Right cardiac atrium (tissue), 5 donors: ENCODE measurements around the gene IGSF21. TPM values are rescaled to one million over a fixed set of nuclear protein-coding genes. Genes with fewer than 3 reads are reported as not detected.
A peak's percentile ranks its signal among the peaks of the same experiment; 100 is the strongest.

Experiments used
- ATAC-seq, 2 donors: fragments of 200-7000 bp; cut with Tn5 transposase; one replicate each; pipeline versions ENCODE4 v1.8.0 to v1.9.1; 2020; ENCODE audit warnings: moderate library complexity in 2 of 2, mild to moderate bottlenecking in 1 of 2
- DNase-seq, 3 donors: peaks; one replicate each; pipeline ENCODE4 v3.0.0-alpha.2; 2020
- H3K27ac ChIP-seq: one replicate; pipeline ENCODE4 v1.5.1; 2013; ENCODE audit warnings: mild to moderate bottlenecking, low read length, control low read depth, moderate library complexity
- H3K27me3 ChIP-seq: one replicate; pipeline ENCODE4 v1.6.1; 2013; ENCODE audit not compliant: control insufficient read depth, insufficient read depth
- H3K4me1 ChIP-seq: one replicate; pipeline ENCODE4 v1.6.1; 2013; ENCODE audit warnings: low read length; ENCODE audit not compliant: control insufficient read depth, insufficient read depth
- H3K4me3 ChIP-seq: one replicate; pipeline ENCODE4 v1.5.1; 2013; ENCODE audit warnings: low read length, control low read depth
- H3K9me3 ChIP-seq: one replicate; pipeline ENCODE4 v1.6.1; 2013; ENCODE audit warnings: low read length; ENCODE audit not compliant: control insufficient read depth
- WGBS: extraction: QIAGEN DNeasy Blood & Tissue Kit; methylation state at CpG from one replicate; pipeline ENCODE4 v1.1.7; 2013; 5-methylcytosine and 5-hydroxymethylcytosine counted together
- intact Hi-C, 4 donors: fragments of 100-400 bp; cut with DNase I; formaldehyde crosslinking; loops; one replicate each; pipeline versions ENCODE4 v1.11.0 to v1.14.0; 2022 to 2023
- polyA plus RNA-seq: library from polyadenylated mRNA; stranded (reverse); fragments of 200-250 nt; gene quantifications from one replicate; pipeline ENCODE4 v1.2.3, GENCODE V29; 2013
- total RNA-seq, 4 donors: library from RNA; stranded (reverse); fragmentation: NEBNext Ultra II Directional; extraction: Animal tissue kit (Norgen Biotek cat#: 25700); gene quantifications; one replicate each; pipeline ENCODE4 v1.2.1, GENCODE V29; 2021
- donor health status: healthy with polysubstance abuse.
- donor health status: DM: no; HTN: yes; CAD: no.
- donor health status: DM: no; HTN: no; CAD: no.
- donor health status: DM: no; HTN: yes; CAD: no; lungs with severe emphysema.
- donor health status: DM: yes; HTN: yes; CAD: no.

Gene IGSF21
- total and polyA plus RNA-seq, 5 donors, result 0.52 to 3.1 (median 1.7) TPM

DNA sequence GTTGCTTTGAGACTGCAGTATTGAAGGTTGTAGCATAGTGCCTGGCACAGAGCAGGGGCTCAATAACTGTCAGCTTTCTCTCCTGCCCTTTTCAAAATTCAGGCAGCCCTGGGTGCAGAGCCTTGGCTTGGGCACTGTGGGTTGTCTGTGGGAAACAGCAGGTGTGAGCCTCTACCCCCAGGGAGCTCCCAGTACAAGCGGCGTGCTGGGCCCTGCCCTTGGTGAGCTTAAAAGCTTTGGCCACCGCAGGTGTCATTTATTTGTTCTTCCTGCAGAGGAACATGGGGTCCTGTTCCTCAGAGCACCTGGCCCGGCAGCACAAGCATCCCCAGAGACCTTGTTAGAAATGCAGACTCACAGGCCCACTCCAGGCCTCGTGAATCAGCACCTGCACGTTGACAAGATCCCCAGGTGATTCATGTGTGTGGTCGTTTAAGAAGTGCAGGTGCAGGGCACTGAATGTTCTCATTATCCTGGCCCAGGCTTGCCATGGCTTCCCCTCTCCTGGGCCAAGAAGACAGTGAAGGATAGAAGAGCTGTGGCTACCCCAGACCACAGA is 29.9 kb upstream of the IGSF21 start:
- no peak overlapping the region for H3K4me3 ChIP-seq
- no peak overlapping the region for H3K27ac ChIP-seq
- H3K27me3 ChIP-seq, result no peaks in the 10 kb centered on the region
- no peaks in the 10 kb centered on the region for H3K9me3 ChIP-seq
- no peaks in the 10 kb centered on the region for H3K4me1 ChIP-seq
- intact Hi-C loops, result no loop called here
- WGBS, result 61% methylated on average over 7 of the region's 7 CpGs
- ATAC-seq (no peak), DNase-seq (no peak)

DNA sequence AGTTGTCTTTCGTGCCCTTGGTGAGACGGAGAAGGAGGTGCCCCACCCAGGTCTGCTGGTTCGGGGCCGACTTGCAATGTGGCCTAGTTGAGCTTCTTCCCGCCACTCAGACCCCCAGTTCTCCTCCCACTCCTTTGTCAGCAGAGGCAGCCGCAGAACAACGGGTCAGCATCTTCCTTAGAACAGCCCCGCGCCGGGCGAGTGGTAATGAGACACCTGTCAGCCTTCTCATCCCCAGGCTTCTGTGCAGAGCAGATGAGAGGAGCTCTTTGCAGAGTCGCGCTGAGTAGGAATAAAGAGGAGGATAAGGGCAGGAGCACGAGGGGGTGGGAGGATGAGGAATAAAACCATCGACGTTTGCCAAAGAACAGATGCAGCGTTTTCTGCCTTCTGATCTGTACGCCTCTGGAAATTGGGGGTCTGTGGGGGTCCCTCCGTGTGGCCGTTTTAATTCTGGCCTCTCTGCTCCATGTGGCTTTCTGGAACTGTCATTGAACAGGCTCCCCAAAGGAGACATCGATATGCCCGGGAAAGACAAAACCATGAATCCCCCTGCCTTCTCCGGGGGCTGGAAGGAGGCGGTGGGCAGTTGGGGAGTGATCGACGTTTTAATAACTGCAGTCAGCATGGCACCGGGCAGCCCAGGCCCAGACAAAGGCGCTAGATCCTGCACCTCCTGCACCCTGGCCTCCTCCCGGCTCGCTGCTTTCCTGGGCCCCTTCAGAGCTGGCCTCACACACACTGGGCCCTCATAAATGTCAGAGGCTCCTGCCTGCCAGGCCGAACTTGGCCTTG is 27.5 kb upstream of the IGSF21 start:
- ATAC-seq, result no peak
- WGBS, result 76% methylated on average over 31 of the region's 31 CpGs
- Histone ChIP-seq H3K27me3 (no peaks in the 10 kb centered on the region), H3K27ac (no peak overlapping the region), H3K9me3 (no peaks in the 10 kb centered on the region), H3K4me1 (no peaks in the 10 kb centered on the region), H3K4me3 (no peak overlapping the region)
- intact Hi-C loops, result no loop called here
- no peak for DNase-seq

DNA sequence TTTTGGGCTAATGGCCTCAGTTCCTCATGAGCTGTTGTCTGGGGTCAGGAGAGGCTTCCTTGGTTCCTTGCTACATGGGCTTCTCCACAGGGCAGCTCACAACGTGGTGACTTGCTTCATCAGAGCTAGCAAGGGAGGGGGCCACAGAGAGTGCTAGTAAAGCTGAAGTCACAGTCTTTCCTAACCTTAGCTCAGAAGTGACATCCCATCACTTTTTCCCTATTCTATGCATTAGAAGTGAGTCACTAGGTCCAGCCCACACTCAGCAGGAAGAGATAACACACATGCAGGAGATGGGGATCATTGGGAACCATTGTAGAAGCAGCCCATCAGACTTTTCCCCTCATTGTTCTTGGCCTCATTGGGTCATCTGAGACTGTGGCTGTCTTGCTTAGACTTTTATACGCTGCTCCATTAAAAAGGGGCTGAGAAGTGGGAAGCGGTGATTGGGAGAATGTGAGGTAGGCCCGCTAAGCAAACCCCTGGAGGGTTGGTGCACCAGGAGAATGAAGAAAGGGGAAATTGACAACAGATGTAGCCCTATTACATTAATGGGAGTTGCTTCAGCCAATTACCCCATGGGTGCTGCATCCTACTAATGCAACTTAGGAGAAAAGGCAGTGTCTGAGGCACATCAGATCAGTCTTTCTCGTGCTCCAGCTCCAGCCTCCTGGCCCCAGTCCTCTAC is 22.1 kb upstream of the IGSF21 start:
- intact Hi-C loops, result no loop called here
- Histone ChIP-seq H3K27ac (no peak overlapping the region), H3K4me3 (no peak overlapping the region), H3K27me3 (no peaks in the 10 kb centered on the region), H3K9me3 (no peaks in the 10 kb centered on the region), H3K4me1 (no peaks in the 10 kb centered on the region)
- DNase-seq, result no peak
- no peak for ATAC-seq
- WGBS, result 57% methylated on average over 5 of the region's 5 CpGs

DNA sequence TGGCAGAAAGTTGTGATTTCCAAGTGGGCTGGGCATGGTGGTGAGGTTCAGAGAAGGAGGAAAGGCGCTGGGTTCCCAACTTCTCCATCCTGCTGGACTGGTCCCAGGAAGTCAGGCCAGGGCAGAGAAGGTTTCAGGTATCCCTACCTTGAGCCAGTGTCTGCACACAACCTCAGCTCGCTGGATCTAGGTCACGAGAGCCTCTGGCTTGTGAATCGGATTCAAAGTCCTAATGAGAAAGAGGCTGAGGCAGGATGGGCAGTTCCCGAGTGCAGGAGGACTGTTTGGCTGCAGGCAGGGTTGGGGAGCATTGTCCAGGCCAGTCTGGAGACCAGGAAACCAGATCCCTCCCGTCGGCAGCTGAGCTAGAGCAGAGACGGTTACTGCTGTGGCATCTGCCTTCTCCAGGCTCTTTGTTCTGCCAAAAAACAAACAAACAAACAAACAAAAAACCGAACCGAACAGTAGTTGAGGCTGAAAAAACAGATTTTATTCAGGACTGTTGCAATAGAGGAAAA is 19.5 kb upstream of the IGSF21 start:
- DNase-seq, result no peak
- no peak overlapping the region for H3K27ac ChIP-seq
- WGBS, result 27% methylated on average over 10 of the region's 10 CpGs

DNA sequence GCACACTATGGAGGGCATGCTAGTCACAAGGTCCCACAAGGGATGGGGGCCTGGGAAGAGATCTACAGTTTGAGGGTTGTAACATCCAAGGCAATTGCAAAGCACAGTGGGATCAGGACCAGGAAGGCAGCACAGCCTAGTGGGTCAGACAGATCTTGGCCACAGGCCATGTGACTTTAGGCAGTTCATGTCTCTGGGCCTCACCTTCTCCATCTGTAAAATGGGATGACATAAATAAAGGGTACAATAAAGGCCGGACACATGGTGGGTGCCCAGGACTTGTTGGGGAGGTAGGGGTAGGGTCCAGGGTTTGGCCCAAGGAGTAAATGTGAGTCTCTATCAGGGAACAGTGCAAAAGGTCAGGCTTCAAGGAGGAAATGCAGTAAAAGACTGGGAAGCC is 18.1 kb upstream of the IGSF21 start:
- Histone ChIP-seq H3K4me3 (no peak overlapping the region), H3K27me3 (no peaks in the 10 kb centered on the region), H3K9me3 (no peaks in the 10 kb centered on the region), H3K4me1 (no peaks in the 10 kb centered on the region), H3K27ac (no peak overlapping the region)
- 97% methylated on average over 1 of the region's 1 CpG for WGBS
- intact Hi-C loops, result no loop called here
- ATAC-seq (no peak), DNase-seq (no peak)

More for the DNA sequence above, 19.5 kb upstream of the IGSF21 start:
- Histone ChIP-seq H3K9me3 (no peaks in the 10 kb centered on the region), H3K4me1 (no peaks in the 10 kb centered on the region), H3K27me3 (no peaks in the 10 kb centered on the region), H3K4me3 (no peak overlapping the region)
- intact Hi-C loops, result no loop called here
- ATAC-seq, result no peak

GRCh38 chr1:18090636-18091035 is 17.0 kb upstream of the IGSF21 start:
- intact Hi-C loops, result loop anchor here in 1 of 4 donors (10.0 kb wide), 1 partner anchor 166 kb away; no protein-coding TSS in a partner anchor
- 19% methylated on average over 8 of the region's 8 CpGs for WGBS
- ATAC-seq, result no peak
- no peak for DNase-seq
- H3K4me1 ChIP-seq, result no peaks in the 10 kb centered on the region
- no peak overlapping the region for H3K27ac ChIP-seq
- H3K9me3 ChIP-seq, result no peaks in the 10 kb centered on the region
- no peaks in the 10 kb centered on the region for H3K27me3 ChIP-seq
- H3K4me3 ChIP-seq, result no peak overlapping the region

- Histone ChIP-seq H3K4me1 (no peaks in the 10 kb centered on the region), H3K27me3 (no peaks in the 10 kb centered on the region), H3K4me3 (no peak overlapping the region), H3K9me3 (no peaks in the 10 kb centered on the region), H3K27ac (no peak overlapping the region)
- intact Hi-C loops, result loop anchor here in 1 of 4 donors (10.0 kb wide), 1 partner anchor 167 kb away; no protein-coding TSS in a partner anchor
- DNase-seq (peak in 2 of 3 donors; percentile 57 to 64), ATAC-seq (peak; percentile 59 to 94)
- WGBS, result 30% methylated on average over 7 of the region's 7 CpGs
These were observed 15.7 kb upstream of the IGSF21 start for GRCh38 chr1:18091660-18092446.

DNA sequence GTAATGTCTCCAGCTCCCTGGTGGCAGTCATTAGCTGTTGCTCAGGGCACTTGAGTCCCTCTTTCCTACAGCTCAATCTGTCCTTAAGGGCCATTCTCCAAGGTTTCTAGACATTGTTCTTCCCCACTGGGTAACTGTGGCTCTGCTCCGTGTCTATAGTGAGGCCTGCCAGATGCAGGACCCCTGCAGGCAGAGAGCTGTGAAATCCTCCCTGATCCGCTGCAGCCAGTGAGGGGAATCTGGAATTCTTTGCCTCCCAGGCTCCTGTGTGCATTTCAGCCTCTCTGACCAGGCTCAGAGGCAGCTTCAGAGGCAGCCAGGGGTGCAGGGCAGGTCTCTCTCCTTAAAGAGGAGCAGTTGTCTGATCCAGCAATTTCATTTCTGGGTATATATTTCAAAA is 14.4 kb upstream of the IGSF21 start:
- intact Hi-C loops, result loop anchor here in 1 of 4 donors (10.0 kb wide), 1 partner anchor 168 kb away; no protein-coding TSS in a partner anchor
- ATAC-seq (no peak), DNase-seq (no peak)
- H3K4me3 ChIP-seq, result no peak overlapping the region
- no peak overlapping the region for H3K27ac ChIP-seq
- H3K9me3 ChIP-seq, result no peaks in the 10 kb centered on the region
- no peaks in the 10 kb centered on the region for H3K4me1 ChIP-seq
- no peaks in the 10 kb centered on the region for H3K27me3 ChIP-seq
- 45% methylated on average over 2 of the region's 2 CpGs for WGBS

- Histone ChIP-seq H3K4me1 (no peaks in the 10 kb centered on the region), H3K9me3 (no peaks in the 10 kb centered on the region), H3K4me3 (no peak overlapping the region), H3K27ac (no peak overlapping the region), H3K27me3 (no peaks in the 10 kb centered on the region)
- ATAC-seq, result no peak
- WGBS, result 93% methylated on average over 2 of the region's 2 CpGs
- DNase-seq, result no peak
- intact Hi-C loops, result loop anchor here in 1 of 4 donors (10.0 kb wide), 1 partner anchor 169 kb away; no protein-coding TSS in a partner anchor
These were observed 14.0 kb upstream of the IGSF21 start for GRCh38 chr1:18093646-18094045.

DNA sequence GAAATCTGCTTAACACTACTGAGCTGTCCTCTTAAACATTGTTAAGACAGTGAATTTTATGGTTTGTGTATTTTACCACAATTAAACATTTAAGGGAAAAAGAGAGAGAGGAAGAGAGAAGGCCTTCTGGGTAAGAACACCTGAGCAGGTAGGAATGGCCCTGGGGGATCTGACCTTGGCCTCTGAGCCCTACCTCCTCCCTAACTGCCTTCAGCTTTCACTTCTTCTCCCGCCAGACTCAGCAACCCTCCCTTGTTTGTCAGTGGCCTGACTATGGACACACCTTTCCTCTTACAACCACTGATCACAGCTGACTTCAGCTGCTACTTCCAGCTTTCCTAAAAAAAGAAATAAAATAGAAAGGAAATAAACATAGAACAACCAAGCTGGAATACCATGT is 13.5 kb upstream of the IGSF21 start:
- no peak for DNase-seq
- H3K4me1 ChIP-seq, result no peaks in the 10 kb centered on the region
- no peak overlapping the region for H3K27ac ChIP-seq
- H3K4me3 ChIP-seq, result no peak overlapping the region
- intact Hi-C loops, result loop anchor here in 1 of 4 donors (10.0 kb wide), 1 partner anchor 169 kb away; no protein-coding TSS in a partner anchor
- no peaks in the 10 kb centered on the region for H3K9me3 ChIP-seq
- WGBS, result 72% methylated on average over 1 of the region's 1 CpG
- ATAC-seq, result no peak
- H3K27me3 ChIP-seq, result no peaks in the 10 kb centered on the region
